Activated naive CD4-positive, alpha-beta T cell treated with anti-CD3 and anti-CD28 coated beads, Interleukin-2, amount 50 U/mL, for 16 hours (primary cell): ENCODE measurements around the gene ASB5.
A peak's percentile ranks its signal among the peaks of the same experiment; 100 is the strongest.
"Not testable (repeated sequence)": the region's sequence is repeated elsewhere in the genome, so short reads cannot be mapped to it uniquely, and the experiment has no call there.

Source experiments
- DNase-seq: peaks from one replicate; pipeline ENCODE4 v3.0.0-alpha.2; 2020

Gene ASB5

DNA sequence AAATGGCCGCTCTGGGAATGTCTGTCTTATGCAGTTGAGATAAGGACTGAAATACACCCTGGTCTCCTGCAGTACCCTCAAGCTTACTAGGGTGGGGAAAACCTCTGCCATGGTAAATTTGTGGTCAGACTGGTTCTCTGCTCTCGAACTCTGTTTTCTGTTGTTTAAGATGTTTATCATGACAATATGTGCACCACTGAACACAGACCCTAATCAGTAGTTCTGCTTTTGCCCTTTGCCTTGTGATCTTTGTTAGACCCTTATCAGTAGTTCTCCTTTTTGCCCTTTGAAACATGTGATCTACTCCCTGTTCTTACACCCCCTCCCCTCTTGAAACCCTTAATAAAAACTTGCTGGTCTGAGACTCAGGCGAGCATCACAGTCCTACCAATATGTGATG, 56.7 kb downstream of the ASB5 start:
- DNase-seq: not testable (repeated sequence)

DNA sequence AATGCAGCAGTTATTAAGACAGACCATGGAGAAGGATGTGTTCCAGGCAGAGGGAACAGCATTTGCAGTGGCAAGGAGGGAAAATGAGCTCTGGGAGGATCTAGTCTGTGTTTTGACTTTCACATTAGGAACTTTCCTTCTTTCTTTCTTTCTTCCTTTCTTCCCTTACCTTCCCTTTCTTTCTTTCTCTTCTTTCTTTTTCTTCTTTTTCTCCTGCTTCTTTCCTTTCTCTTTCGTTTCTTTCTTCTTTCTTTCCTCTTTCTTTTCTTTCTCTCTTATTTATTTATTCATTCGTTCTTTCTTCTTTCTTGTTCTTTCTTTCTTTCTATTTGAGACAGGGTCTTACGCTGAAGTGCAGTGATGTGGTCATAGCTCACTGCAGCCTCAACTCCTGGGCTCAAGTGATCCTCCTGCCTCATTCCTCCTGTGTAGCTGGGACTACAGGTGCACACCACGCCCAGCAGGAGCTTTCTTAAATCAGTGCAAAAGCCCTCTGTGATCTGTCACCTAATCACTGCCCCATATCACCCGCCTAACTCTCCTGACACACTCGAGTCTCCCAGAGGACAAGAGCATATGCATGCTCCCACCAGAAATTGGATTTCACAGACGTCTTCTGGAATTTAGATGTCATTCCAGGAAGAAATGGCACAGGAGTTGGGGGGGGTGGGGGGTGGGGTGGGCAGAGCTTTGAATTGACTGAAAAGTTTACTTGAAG, 58.3 kb downstream of the ASB5 start:
- DNase-seq: no peak

DNA sequence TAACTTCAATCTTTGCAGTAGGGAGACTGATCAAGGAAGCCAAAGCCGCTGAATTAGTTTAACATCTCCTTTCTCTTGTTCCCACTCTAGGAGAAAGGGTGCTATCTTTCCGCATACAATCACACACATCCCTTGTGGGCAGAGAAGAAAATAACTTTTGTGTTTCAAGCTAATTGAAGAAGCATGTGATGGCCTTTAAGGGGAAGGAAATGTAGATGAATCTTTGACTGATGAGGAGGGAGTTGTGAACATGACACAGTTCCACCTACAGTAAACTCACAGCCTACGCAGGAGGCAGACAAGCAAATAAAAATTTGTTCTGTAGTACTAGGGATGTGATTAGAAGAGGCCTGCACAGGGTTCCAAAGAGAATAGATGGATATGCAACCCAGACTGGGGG, 58.9 kb downstream of the ASB5 start:
- DNase-seq: no peak

DNA sequence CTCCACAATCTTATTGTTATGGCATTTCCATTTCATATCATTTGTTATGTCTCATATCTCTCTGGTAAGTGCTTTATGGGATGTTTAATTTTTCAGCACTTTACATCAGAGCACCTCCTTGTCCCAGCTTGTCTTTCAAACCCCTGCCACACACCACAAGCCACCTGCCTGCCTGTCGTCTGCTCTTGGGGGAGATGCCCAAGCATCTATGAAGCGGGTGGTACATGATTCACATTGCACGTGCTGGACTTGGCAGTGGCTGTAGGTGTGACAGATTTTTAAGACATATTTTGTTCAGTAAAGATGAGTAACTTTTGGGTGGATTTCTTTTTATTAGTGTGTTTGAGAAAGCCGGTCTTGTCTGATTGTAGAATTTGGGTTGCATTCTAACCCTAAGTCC, 59.5 kb downstream of the ASB5 start:
- no peak for DNase-seq

DNA sequence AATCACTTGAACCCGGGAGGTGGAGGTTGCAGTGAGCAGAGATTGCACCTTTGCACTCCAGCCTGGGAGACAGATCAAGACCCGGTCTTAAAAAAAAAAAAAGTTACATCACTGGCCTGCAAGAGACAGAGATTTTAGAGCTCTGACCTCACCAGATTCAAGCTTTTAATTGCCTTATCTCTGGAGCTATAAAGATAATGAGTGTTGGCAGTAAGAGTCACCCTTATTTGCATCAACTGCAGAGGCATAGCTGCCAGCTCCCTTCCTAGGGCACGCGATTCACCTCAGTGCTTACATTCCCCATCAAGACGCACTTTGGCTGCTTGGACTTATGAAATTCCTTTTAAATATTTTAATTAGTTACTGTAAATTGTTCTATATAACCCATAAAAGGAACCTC, 61.2 kb downstream of the ASB5 start:
- DNase-seq: no peak

DNA sequence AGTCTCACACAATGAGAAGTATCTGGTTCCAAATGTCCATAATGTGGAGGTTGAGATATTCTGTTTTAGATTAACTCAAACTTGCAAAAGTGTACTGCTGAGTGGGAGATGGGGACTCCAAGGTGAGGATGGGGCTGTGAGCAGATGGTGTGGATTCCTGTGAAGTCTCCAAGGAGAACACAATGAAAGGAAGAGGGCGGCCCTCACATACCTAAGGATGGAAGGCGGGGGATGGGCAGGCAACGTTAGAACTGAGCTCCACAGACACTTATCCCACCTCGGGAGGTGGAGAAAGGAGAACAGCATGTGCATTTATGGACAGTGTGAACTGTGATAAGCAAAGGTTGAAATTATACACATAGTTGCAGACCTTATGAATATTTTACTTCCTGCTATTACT, 63.7 kb downstream of the ASB5 start:
- no peak for DNase-seq

DNA sequence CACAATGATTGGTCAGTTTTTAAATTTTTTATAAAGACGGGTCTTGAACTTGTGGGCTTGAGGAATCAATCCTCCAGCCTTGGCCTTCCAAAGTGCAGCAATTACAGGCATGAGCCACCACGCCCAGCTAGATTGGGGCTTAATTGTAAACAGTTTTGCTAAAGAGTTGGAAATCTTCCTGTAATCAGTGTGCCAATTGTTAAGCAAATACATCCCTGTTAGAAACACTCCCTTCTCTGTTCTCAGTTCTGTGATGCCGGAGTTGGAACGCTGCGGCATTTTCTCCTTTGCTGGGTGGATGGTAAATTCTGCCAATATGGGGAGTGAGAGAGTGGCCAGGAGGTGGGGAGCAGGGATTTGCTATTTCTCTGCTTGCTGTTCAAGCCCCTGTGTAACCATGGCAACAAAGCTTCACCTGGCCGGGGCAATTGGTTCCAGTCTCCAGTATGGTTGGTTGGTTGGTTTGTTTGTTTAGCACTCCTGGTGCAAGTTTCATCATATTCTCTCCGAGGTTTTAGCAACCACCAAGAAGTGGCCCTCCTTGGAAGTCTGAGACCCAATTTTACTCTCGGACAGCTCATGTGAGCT, 70.6 kb downstream of the ASB5 start:
- no peak for DNase-seq

DNA sequence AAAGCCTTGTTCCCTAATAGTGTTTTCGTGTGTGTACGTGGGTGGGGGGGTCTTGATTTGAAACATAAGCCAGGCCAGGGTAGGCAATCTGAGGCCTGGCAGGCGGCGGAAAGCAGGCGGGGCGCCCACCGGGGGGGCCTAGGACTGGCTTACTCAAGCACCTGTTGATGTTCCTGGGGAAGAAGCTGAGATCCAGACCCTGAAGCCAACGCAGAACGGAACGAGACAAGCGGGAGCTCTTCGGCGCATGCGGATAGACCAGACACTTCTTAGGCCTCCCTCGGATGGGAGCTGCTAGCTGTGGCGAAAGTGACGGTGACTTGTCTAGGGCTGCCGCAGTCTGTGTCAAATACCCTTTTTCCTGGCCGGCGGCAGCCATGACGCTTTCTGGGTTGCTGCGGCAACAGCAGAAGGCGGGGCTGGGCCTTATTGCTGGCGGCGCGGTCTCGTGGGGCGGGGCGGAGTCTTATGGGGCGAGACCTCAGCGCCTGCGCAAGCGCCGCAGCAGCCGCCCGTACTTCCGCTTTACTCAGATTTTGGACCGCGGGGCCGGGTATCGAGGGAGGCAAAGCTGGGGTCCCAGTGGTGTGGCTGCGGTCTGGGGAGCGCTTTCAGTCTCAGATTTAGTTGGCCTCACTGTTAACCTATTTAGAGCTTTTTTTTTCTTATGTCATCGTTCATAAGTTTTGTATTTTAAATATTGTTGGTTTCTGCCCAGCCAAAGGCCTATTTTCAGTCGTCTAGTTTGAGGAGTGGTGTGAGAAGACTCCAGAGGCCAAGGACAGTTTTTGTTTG, 73.6 kb downstream of the ASB5 start, which contains the start of gene SPATA4:
SPATA4 (minus strand) TSS at position 402 of the 795 bp plus-strand sequence; CDS start at position 379, 23 bp downstream.
- peak; percentile 95 for DNase-seq

DNA sequence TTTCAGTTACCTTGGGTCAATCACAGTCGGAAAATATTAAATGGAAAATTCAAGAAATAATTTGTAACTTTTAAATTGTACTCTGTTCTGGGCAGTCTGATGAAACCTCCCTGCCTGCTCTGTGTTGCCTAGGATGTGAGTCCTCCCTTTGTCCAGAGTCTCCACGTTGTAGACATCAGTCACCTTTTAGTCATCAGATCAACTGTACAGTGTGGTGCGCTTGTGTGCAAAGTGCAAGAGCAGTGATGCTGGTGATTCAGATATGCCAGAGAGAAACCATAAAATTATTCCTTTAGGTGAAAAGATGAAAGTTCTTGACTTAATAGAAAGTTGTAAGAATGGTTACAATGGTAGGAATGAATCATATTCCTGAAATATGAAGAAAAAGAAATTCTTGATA, 75.1 kb downstream of the ASB5 start:
- peak; percentile 50 for DNase-seq

DNA sequence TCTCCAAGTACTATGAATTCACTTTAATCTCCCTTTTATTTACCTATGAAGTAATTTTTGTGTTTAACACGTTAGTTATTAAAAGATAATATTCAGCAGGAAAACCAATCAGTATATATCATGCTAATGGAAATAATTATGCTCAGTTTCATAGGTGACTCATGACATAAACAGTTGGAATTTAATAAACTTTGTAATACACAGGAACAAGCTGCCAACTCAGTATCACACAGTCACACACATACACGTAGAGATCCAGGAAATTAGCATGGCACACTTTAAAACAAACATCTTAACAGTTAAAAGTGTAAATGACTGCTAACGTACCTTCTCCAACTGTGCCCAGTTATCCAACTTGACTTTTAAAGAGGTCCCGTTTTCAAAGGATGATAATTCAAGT, 75.9 kb downstream of the ASB5 start:
- no peak for DNase-seq

DNA sequence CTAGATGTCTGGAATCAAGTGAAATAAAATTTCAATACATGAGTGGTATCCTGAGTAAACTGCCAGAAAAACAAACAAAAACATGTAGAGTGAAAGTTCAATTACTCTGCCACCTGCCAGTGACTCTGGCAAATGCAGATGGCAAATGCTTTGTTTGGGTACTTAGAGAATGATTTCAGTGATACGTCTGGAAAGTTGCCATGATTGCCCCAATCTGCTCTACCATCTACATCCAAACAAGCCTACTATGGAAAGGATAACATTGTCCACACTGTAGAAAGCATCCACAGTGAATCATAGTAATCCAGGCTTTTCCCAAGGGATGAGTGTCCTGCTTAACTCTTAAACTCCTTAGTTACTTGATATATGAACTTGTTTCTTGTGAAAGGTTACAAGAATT, 77.0 kb downstream of the ASB5 start:
- DNase-seq: no peak

DNA sequence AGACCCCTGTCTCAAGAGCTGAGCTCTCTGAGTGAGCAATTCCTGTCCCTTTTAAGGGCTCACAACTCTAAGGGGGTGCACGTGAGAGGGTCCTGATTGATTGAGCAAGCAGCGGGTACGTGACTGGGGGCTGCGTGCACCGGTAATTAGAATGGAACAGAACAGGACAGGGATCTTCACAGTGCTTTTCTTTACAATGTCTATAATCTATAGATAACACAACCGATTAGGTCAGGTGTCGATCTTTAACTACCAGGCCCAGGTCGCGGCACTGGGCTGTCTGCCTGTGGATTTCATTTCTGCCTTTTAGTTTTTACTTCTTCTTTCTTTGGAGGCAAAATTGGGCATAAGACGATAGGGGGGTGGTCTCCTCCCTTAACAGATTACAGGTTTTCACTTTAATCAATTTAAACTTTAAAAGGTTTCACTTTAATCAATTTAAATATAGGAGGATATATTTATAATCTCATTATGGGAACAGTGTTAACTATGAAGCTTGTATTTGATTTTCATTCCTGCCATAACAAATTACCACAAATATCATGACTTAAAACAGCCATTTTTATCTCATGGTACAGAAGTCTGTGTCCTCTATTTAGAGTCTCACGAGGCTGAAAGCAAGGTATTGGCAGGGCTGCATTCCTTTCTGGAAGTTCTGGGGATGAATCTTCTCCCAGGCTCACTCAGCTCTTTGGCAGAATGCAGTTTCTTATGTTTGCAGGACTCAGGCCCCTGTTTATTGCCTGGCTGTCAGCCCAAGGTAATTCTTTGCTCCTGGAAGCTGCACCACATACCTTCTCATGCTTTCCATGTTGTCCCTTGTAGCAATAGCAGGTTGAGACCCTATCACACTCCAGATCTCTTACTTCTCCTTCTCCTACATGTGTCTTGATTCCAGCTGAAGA, 78.9 kb downstream of the ASB5 start:
- DNase-seq: no peak

DNA sequence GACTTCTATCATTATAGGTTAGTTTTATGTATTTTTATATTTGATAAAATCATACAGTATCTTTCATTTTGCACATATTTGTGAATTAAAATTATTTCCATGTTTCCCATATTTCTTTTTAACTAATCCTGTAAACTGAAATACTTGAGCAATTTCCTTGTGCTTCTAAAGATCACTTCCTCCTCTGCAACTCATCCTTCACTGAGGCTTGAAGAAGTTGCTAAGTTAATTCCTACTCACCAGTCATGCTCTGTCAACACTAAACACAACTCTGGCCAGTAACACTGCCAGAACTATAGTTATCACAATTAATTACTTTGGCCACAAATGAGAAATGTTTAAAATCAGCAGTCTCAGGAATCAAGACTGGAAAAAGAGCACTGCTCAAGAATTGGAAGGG, 80.4 kb downstream of the ASB5 start:
- no peak for DNase-seq

DNA sequence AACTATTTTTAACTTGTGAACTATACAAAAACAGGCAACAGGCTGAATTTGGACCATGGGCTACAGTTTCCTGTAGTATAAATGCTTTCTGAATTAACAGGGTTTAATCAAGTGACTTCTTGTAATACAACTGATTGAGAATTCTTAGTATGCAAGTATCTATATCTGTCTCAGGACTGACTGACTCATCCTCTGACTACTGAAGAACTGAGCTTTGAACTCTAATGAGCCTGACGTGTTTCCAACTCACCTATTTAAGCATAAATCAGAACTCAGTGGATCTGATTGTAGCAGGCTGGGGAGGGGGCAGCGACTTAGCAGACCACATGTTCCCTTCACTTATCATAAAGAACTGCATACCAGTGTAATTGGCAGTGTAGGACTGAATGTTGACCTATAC, 81.4 kb downstream of the ASB5 start:
- DNase-seq: no peak

DNA sequence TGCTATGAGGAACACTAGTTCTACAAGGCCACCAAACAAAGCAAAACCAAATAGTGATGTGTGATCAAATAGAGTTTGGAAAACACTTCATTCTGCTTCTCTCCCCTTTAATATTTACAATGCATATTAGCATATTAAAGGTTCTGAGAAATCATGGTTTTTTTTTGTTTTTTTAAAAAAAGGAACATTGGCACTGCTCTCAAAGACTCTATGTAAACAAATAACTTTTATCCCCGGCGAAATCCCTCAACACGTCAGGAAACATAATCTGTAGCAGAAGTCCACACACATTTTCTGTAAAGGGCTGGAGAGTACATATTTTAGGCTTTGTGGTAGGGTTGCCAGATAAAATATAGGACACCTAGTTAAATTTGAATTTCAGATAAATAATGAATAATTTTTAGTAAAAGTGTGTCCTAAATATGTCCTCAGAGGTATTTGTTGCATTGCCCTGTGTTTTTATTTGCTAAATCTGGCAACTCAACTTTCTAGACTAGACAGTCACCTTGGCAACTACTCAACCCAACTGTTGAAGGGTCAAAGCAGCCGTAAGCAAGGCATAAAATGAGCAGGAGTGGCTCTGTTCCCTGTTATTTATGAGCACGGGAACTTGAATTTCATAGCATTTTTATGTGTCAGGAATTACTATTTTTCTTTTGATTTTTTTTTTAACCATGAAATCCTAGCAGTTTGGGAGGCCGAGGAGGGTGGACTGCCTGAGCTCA, 82.2 kb downstream of the ASB5 start:
- no peak for DNase-seq

DNA sequence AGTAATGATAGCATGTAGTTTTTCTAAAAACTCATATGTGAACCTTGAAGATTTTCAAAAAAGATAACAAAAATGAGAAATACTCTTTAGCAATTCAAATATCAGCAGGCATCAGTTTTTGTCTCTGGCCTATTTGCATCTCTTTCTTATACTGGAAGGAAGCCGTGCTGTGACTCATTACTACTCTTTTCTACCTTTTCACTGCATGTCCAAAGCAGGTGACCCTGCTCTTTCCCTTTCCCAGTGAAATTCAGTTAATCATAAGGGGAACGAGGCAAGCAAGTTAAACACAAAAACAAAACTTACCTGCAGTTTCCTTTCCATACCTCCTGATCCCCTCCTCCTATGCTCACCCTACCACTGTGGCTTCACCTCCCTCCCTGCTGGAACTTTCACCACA, 83.0 kb downstream of the ASB5 start:
- DNase-seq: no peak

DNA sequence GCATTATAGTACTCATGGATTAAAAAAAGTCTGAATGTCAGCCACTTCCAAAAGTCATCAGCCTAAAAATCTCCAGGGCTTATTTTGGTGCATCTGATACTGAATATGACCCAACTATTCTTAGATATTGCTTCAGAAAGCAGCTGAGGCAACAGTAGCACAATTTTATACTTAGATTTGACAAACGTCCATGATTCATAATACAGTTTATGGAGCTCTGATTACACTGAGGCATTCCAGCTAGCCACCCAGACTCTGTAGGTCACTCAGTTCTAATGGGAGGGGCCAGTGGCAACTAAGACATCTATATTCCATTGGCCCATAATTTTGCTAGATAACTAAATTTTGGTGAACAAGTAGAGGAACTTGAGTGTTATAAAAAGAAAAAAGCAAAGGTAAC, 84.0 kb downstream of the ASB5 start:
- no peak for DNase-seq
